OCI-LY1 (cell line): ENCODE results near the gene AARS1.

Experiments
- EZH2 ChIP-seq: fragments of 200-600 bp; sonication (generic), shearing (Covaris generic); IDR thresholded peaks from 2 replicates; pipeline ENCODE4 v1.8.0; 2017; ENCODE audit warnings: borderline replicate concordance, mixed run types, mild to moderate bottlenecking, antibody characterized with exemption, low read length, moderate library complexity, mixed read lengths
- TF ChIP-seq, protein P1 (sequence below): fragments of 200-600 bp; sonication (generic), shearing (Covaris generic); IDR thresholded peaks from 2 replicates; pipeline ENCODE4 v1.5.1; 2017; ENCODE audit warnings: mild to moderate bottlenecking, antibody characterized with exemption, low read length, moderate library complexity, mixed read lengths

GRCh38 chr16:70267516-70267915, 21.8 kb downstream of the AARS1 start:
- TF ChIP-seq, protein P1, sequence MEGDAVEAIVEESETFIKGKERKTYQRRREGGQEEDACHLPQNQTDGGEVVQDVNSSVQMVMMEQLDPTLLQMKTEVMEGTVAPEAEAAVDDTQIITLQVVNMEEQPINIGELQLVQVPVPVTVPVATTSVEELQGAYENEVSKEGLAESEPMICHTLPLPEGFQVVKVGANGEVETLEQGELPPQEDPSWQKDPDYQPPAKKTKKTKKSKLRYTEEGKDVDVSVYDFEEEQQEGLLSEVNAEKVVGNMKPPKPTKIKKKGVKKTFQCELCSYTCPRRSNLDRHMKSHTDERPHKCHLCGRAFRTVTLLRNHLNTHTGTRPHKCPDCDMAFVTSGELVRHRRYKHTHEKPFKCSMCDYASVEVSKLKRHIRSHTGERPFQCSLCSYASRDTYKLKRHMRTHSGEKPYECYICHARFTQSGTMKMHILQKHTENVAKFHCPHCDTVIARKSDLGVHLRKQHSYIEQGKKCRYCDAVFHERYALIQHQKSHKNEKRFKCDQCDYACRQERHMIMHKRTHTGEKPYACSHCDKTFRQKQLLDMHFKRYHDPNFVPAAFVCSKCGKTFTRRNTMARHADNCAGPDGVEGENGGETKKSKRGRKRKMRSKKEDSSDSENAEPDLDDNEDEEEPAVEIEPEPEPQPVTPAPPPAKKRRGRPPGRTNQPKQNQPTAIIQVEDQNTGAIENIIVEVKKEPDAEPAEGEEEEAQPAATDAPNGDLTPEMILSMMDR = peak; percentile 72
- TF ChIP-seq EZH2 = no peak
